Measurements from ENCODE around the gene ZNF823. TPM values are rescaled to one million over a fixed set of nuclear protein-coding genes. Genes with fewer than 3 reads are reported as not detected.

ZNF823 gene
- total RNA-seq, 4 donors from 2014 or later, result 3.1 to 6.7 (median 5.0) TPM

- Histone ChIP-seq H3K4me3 (peak overlapping the region; percentile 73 to 78 (median 74)), H3K27me3 (no peaks in the 10 kb centered on the region), H3K36me3 (peaks cover 0 to 3% (median 0%) of the 10 kb centered on the region in 4 donors), H3K9me3 (peaks cover 0 to 3% (median 1%) of the 10 kb centered on the region in 4 donors), H3K4me1 (peaks cover 18 to 24% (median 20%) of the 10 kb centered on the region in 4 donors), H3K27ac (replicated peaks in 1 of 4) (peak overlapping the region; percentile 89 to 96 (median 92))
- DNase-seq (ENCODE audit: extremely low spot score), result no peak
- 6% methylated on average over 17 of the region's 20 CpGs for WGBS
- TF ChIP-seq EP300 (IDR thresholded peaks at IDR 0.05) (no peak), POLR2AphosphoS5 (IDR thresholded peaks at IDR 0.05) (peak in 1 of 2 donors; percentile 50)
- intact Hi-C loops (cut with DNase I), result loop anchor here (2.0 kb wide), 2 partner anchors 29 to 75 kb away; partner anchors contain the start of gene ZNF823
These were observed 28.9 kb upstream of the ZNF823 start for GRCh38 chr19:11767633-11768133.

DNA sequence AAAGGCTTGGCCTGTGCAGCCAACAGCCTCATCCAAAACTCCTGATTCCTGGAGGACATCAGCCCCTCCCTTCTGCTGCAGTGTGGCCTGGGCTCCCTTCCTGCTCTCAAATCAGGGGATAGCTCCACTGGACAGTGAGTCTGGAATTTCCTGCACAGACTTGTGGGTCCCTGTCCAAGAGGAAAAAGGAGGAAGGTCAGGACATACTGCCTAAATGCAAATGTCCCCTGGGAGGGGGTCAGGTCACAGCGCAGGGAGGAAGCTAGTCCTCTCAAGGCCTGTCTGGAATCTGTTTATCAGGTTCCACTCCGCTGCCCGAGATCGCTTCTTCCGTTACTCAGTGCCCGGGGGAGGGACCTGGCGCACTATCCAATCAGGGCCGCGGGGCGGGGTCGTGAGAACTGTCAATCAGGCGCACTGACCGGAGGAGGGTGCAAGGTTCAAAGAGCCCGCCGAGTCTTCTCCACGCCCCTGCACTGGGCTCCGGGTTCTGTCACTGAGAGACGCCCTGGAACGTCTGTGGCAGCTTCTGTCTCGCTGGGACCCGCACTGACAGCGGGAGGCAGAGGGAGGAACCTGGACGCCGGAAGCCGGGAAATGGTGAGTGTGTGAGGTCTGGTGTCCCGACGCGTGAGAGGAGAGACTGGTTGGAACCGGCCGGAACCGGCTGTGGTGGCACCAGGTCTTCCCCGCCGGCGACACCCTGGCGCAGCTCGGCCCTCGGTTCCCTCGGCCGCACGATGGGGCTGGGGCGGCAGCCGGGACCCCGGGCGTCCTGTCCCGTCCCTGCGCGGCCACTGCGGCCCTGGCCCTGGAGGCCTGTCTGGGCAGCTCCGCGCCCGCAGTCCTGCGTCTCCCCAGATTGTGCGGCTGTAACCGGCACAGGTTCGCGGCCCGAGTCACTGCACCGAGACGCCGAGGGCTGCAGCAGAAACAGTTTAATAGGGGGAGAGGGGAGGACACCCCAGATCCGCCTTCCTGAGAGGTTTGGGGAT is 28.1 kb upstream of the ZNF823 start, which contains the start of gene ZNF441:
ZNF441 (plus strand) TSS at position 404 of the 995 bp plus-strand sequence; CDS start at position 598, 194 bp downstream.
- intact Hi-C loops (cut with DNase I), result loop anchor here (2.0 kb wide), 2 partner anchors 28 to 74 kb away; partner anchors contain the start of gene ZNF823
- Histone ChIP-seq H3K9me3 (no peaks in the 10 kb centered on the region), H3K27me3 (no peaks in the 10 kb centered on the region), H3K36me3 (peaks cover 0 to 3% (median 0%) of the 10 kb centered on the region in 4 donors), H3K4me3 (peak within 1 kb of the TSS; percentile 73 to 78 (median 74)), H3K27ac (replicated peaks in 1 of 4) (peak within 1 kb of the TSS; percentile 89 to 96 (median 92)), H3K4me1 (peaks cover 18 to 24% (median 20%) of the 10 kb centered on the region in 4 donors)
- no peak for TF ChIP-seq EP300 (IDR thresholded peaks at IDR 0.05)
- TF ChIP-seq, protein P1, sequence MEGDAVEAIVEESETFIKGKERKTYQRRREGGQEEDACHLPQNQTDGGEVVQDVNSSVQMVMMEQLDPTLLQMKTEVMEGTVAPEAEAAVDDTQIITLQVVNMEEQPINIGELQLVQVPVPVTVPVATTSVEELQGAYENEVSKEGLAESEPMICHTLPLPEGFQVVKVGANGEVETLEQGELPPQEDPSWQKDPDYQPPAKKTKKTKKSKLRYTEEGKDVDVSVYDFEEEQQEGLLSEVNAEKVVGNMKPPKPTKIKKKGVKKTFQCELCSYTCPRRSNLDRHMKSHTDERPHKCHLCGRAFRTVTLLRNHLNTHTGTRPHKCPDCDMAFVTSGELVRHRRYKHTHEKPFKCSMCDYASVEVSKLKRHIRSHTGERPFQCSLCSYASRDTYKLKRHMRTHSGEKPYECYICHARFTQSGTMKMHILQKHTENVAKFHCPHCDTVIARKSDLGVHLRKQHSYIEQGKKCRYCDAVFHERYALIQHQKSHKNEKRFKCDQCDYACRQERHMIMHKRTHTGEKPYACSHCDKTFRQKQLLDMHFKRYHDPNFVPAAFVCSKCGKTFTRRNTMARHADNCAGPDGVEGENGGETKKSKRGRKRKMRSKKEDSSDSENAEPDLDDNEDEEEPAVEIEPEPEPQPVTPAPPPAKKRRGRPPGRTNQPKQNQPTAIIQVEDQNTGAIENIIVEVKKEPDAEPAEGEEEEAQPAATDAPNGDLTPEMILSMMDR (IDR thresholded peaks at IDR 0.05), result no peak
- TF ChIP-seq POLR2AphosphoS5 (IDR thresholded peaks at IDR 0.05), result peak; percentile 83 to 89
- peak; percentile 33 for TF ChIP-seq POLR2A (IDR thresholded peaks at IDR 0.05; ENCODE audit: low read depth)
- DNase-seq (ENCODE audit: extremely low spot score), result peak; percentile 100
- 1% methylated on average over 36 of the region's 61 CpGs for WGBS

- H3K4me1 ChIP-seq, result peaks cover 15 to 17% (median 15%) of the 10 kb centered on the region in 4 donors
- no peaks in the 10 kb centered on the region for H3K36me3 ChIP-seq
- H3K4me3 ChIP-seq, result no peak overlapping the region
- WGBS, result 94% methylated on average over 1 of the region's 1 CpG
- intact Hi-C loops (cut with DNase I), result no loop called here
- no peak overlapping the region for H3K27ac ChIP-seq (replicated peaks in 1 of 4)
- no peaks in the 10 kb centered on the region for H3K27me3 ChIP-seq
- DNase-seq (ENCODE audit: extremely low spot score), result no peak
- no peak for TF ChIP-seq POLR2A (IDR thresholded peaks at IDR 0.05; ENCODE audit: low read depth)
- no peak for TF ChIP-seq POLR2AphosphoS5 (IDR thresholded peaks at IDR 0.05)
- no peak for TF ChIP-seq EP300 (IDR thresholded peaks at IDR 0.05)
- TF ChIP-seq, protein P1 (IDR thresholded peaks at IDR 0.05), result no peak
- no peaks in the 10 kb centered on the region for H3K9me3 ChIP-seq
These were observed 24.9 kb upstream of the ZNF823 start for GRCh38 chr19:11763611-11764010.

GRCh38 chr19:11763117-11763516 is 24.4 kb upstream of the ZNF823 start:
- TF ChIP-seq, protein P1 (IDR thresholded peaks at IDR 0.05), result no peak
- TF ChIP-seq POLR2AphosphoS5 (IDR thresholded peaks at IDR 0.05) (no peak), EP300 (IDR thresholded peaks at IDR 0.05) (no peak), POLR2A (IDR thresholded peaks at IDR 0.05; ENCODE audit: low read depth) (no peak)
- DNase-seq (ENCODE audit: extremely low spot score), result no peak
- 76% methylated on average over 3 of the region's 3 CpGs for WGBS
- Histone ChIP-seq H3K27ac (replicated peaks in 1 of 4) (no peak overlapping the region), H3K9me3 (no peaks in the 10 kb centered on the region), H3K27me3 (no peaks in the 10 kb centered on the region), H3K4me3 (no peak overlapping the region), H3K36me3 (no peaks in the 10 kb centered on the region), H3K4me1 (peaks cover 10 to 12% (median 10%) of the 10 kb centered on the region in 4 donors)
- intact Hi-C loops (cut with DNase I), result no loop called here

DNA sequence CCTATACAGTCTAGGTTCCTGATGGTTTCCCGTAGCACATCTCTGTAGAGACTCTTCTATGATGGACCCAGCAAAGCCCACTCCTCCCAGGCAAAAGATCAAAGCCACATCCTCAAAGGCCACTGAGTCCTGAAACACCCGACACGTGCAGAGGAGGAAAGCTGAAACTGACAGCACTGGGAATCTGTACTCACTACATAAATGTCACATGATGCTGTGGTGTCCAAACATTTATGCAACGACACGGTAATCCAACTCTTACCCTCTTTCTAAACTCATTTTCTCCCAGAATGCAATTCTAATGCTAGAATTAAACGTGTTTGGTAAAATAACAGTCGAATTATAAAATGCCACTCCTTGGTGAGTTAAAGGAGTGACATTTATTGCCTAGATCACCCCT is 21.1 kb upstream of the ZNF823 start:
- no peak overlapping the region for H3K4me3 ChIP-seq
- H3K36me3 ChIP-seq, result no peaks in the 10 kb centered on the region
- intact Hi-C loops (cut with DNase I), result no loop called here
- H3K4me1 ChIP-seq, result no peaks in the 10 kb centered on the region
- DNase-seq (ENCODE audit: extremely low spot score), result no peak
- H3K9me3 ChIP-seq, result peaks cover 0 to 11% (median 8%) of the 10 kb centered on the region in 4 donors
- no peak overlapping the region for H3K27ac ChIP-seq (replicated peaks in 1 of 4)
- peaks cover 0 to 2% (median 0%) of the 10 kb centered on the region in 4 donors for H3K27me3 ChIP-seq
- WGBS, result 69% methylated on average over 7 of the region's 7 CpGs
- TF ChIP-seq POLR2AphosphoS5 (IDR thresholded peaks at IDR 0.05) (no peak), EP300 (IDR thresholded peaks at IDR 0.05) (no peak)
- TF ChIP-seq, protein P1 (IDR thresholded peaks at IDR 0.05), result no peak

All from esophagus muscularis mucosa (tissue), 4 donors.